Caco-2 (cell line): Measurements from ENCODE around the gene CSMD2. TPM values are rescaled to one million over a fixed set of nuclear protein-coding genes. Genes with fewer than 3 reads are reported as not detected.

Source experiments
- BruUV-seq: library from RNA; stranded (reverse); fragments of 400-500 nt; replicated peaks from 2 replicates; lab custom pipeline; 2021; lab: Mats Ljungman, UMichigan
- CTCF ChIA-PET: fragments of 300-600 bp; sonication (Branson Sonifier 250); formaldehyde crosslinking; loops from one replicate; lab custom pipeline; 2022; ENCODE audit warnings: antibody characterized with exemption; lab: Charles Lee
- POLR2A ChIA-PET: fragments of 300-600 bp; sonication (Branson Sonifier 250); formaldehyde crosslinking; loops from one replicate; lab custom pipeline; 2022; ENCODE audit warnings: antibody characterized with exemption; lab: Charles Lee
- DNase-seq, 2 experiments: peaks; one replicate each; pipeline versions ENCODE4 v3.0.0 to v3.0.0-alpha.2; 2020 to 2022
- H3K27me3 ChIP-seq: replicated peaks from 2 replicates; pipeline ENCODE4 v1.6.0; 2011; ENCODE audit warnings: low read length; ENCODE audit not compliant: control insufficient read depth, insufficient read depth
- H3K36me3 ChIP-seq: 2 replicates; pipeline ENCODE4 v1.5.1; 2011; ENCODE audit warnings: low read length; ENCODE audit not compliant: control insufficient read depth, insufficient read depth
- H3K4me1 ChIP-seq: fragments of 250-450 bp; sonication (Bioruptor Pico); 2 replicates; pipeline ENCODE4 v1.5.1; 2020; ENCODE audit warnings: mild to moderate bottlenecking
- H3K4me3 ChIP-seq: 2 replicates; pipeline ENCODE4 v1.5.1; 2011; ENCODE audit warnings: low read depth, mild to moderate bottlenecking, control low read depth, low read length
- H3K9me3 ChIP-seq: fragments of 250-450 bp; sonication (Bioruptor Pico); 2 replicates; pipeline ENCODE4 v1.5.1; 2020; ENCODE audit warnings: mild to moderate bottlenecking, moderate library complexity
- H3K27ac Mint-ChIP-seq: one replicate; pipeline ENCODE4 v1.8.0; 2022; ENCODE audit warnings: mixed read lengths; ENCODE audit not compliant: unreplicated experiment
- H3K27me3 Mint-ChIP-seq: one replicate; pipeline ENCODE4 v1.8.0; 2022; ENCODE audit warnings: mixed read lengths; ENCODE audit not compliant: insufficient read depth, unreplicated experiment
- H3K36me3 Mint-ChIP-seq: one replicate; pipeline ENCODE4 v1.8.0; 2022; ENCODE audit warnings: mild to moderate bottlenecking, mixed read lengths; ENCODE audit not compliant: insufficient read depth, unreplicated experiment
- H3K4me1 Mint-ChIP-seq: one replicate; pipeline ENCODE4 v1.8.0; 2022; ENCODE audit warnings: low read depth, mixed read lengths; ENCODE audit not compliant: unreplicated experiment
- H3K4me3 Mint-ChIP-seq: one replicate; pipeline ENCODE4 v1.8.0; 2022; ENCODE audit warnings: mild to moderate bottlenecking, moderate library complexity, mixed read lengths; ENCODE audit not compliant: unreplicated experiment
- H3K9me3 Mint-ChIP-seq: one replicate; pipeline ENCODE4 v1.8.0; 2022; ENCODE audit warnings: mixed read lengths; ENCODE audit not compliant: unreplicated experiment
- CTCF ChIP-seq, 2 experiments: fragments of 200-600 bp in 1 of 2; IDR thresholded peaks; 1 replicate in 1 of 2; 2 replicates in 1 of 2; pipeline versions ENCODE4 v1.5.1 to v1.8.0; 2011 to 2022; ENCODE audit warnings: antibody characterized with exemption in 1 of 2, control low read depth in 1 of 2, inconsistent platforms in 1 of 2, low read depth in 1 of 2, low read length in 1 of 2, mild to moderate bottlenecking in 1 of 2, moderate library complexity in 1 of 2; ENCODE audit not compliant: insufficient read depth in 1 of 2, severe bottlenecking in 1 of 2, unreplicated experiment in 1 of 2
- intact Hi-C: fragments of 100-400 bp; cut with micrococcal nuclease; formaldehyde crosslinking; loops from one replicate; pipeline ENCODE4 v1.10.0; 2022; ENCODE audit not compliant: unreplicated experiment
- total RNA-seq: library from RNA; stranded (reverse); gene quantifications from 2 replicates; pipeline ENCODE4 v1.2.3, GENCODE V29; 2022

The CSMD2 gene
- total RNA-seq, 1 experiment from 2014 or later: not detected

GRCh38 chr1:33643216-33643615, 521.8 kb downstream of the CSMD2 start:
- H3K9me3 Mint-ChIP-seq: no peaks in the 10 kb centered on the region
- no peaks in the 10 kb centered on the region for H3K36me3 ChIP-seq
- H3K4me1 Mint-ChIP-seq: no peaks in the 10 kb centered on the region
- no peak overlapping the region for H3K27ac Mint-ChIP-seq
- no peak for DNase-seq
- no peak for TF ChIP-seq CTCF (IDR thresholded peaks at IDR 0.05; ENCODE audit: insufficient read depth in 1 of 2, low read depth in 1 of 2, low read length in 1 of 2, severe bottlenecking in 1 of 2, unreplicated experiment in 1 of 2)
- intact Hi-C loops: no loop called here
- H3K4me3 ChIP-seq: no peak overlapping the region
- H3K27me3 Mint-ChIP-seq: peaks cover 21% of the 10 kb centered on the region
- ChIA-PET CTCF (no interaction called here), POLR2A (no interaction called here)
- H3K9me3 ChIP-seq: no peaks in the 10 kb centered on the region
- no peaks in the 10 kb centered on the region for H3K27me3 ChIP-seq
- H3K36me3 Mint-ChIP-seq: no peaks in the 10 kb centered on the region
- H3K4me1 ChIP-seq: no peaks in the 10 kb centered on the region
- H3K4me3 Mint-ChIP-seq: no peak overlapping the region
- BruUV-seq: no TSS peak

GRCh38 chr1:33641104-33641830, 523.8 kb downstream of the CSMD2 start:
- Mint-ChIP-seq H3K9me3 (no peaks in the 10 kb centered on the region), H3K27ac (no peak overlapping the region), H3K36me3 (no peaks in the 10 kb centered on the region), H3K4me3 (no peak overlapping the region), H3K4me1 (no peaks in the 10 kb centered on the region), H3K27me3 (peaks cover 16% of the 10 kb centered on the region)
- intact Hi-C loops: no loop called here
- H3K27me3 ChIP-seq: no peaks in the 10 kb centered on the region
- CTCF ChIA-PET: no interaction called here
- POLR2A ChIA-PET: no interaction called here
- no peak overlapping the region for H3K4me3 ChIP-seq
- no TSS peak for BruUV-seq
- no peak for DNase-seq
- H3K9me3 ChIP-seq: no peaks in the 10 kb centered on the region
- H3K4me1 ChIP-seq: no peaks in the 10 kb centered on the region
- peak; percentile 23 to 39 for TF ChIP-seq CTCF (IDR thresholded peaks at IDR 0.05; ENCODE audit: insufficient read depth in 1 of 2, low read depth in 1 of 2, low read length in 1 of 2, severe bottlenecking in 1 of 2, unreplicated experiment in 1 of 2)
- no peaks in the 10 kb centered on the region for H3K36me3 ChIP-seq

- no peak for DNase-seq
- no peak overlapping the region for H3K4me3 Mint-ChIP-seq
- no peaks in the 10 kb centered on the region for H3K27me3 ChIP-seq
- no peaks in the 10 kb centered on the region for H3K4me1 ChIP-seq
- intact Hi-C loops: no loop called here
- peaks cover 13% of the 10 kb centered on the region for H3K27me3 Mint-ChIP-seq
- no peaks in the 10 kb centered on the region for H3K4me1 Mint-ChIP-seq
- H3K9me3 ChIP-seq: no peaks in the 10 kb centered on the region
- no peaks in the 10 kb centered on the region for H3K36me3 ChIP-seq
- ChIA-PET POLR2A (no interaction called here), CTCF (no interaction called here)
- no peak overlapping the region for H3K4me3 ChIP-seq
- no peak for TF ChIP-seq CTCF (IDR thresholded peaks at IDR 0.05; ENCODE audit: insufficient read depth in 1 of 2, low read depth in 1 of 2, low read length in 1 of 2, severe bottlenecking in 1 of 2, unreplicated experiment in 1 of 2)
- H3K9me3 Mint-ChIP-seq: no peaks in the 10 kb centered on the region
- no peaks in the 10 kb centered on the region for H3K36me3 Mint-ChIP-seq
- H3K27ac Mint-ChIP-seq: no peak overlapping the region
- BruUV-seq: no TSS peak
These were observed 524.8 kb downstream of the CSMD2 start for GRCh38 chr1:33640114-33640660.
